Adrenal gland (tissue), 12 donors: Measurements from ENCODE around the gene USP38. TPM values are rescaled to one million over a fixed set of nuclear protein-coding genes. Genes with fewer than 3 reads are reported as not detected.
"Not testable (repeated sequence)": the region's sequence is repeated elsewhere in the genome, so short reads cannot be mapped to it uniquely, and the experiment has no call there.

ENCODE experiments used
- DNase-seq, 7 donors: peaks; one replicate each; pipeline ENCODE4 v3.0.0-alpha.2; 2019 to 2020
- H3K27ac ChIP-seq, 5 donors: fragments of 200-600 bp; sonication (generic) in 4 of 5; 1 replicate in 3 of 5; 2 replicates in 2 of 5; pipeline versions ENCODE4 v1.5.1 to v1.8.0; 2016 to 2020; ENCODE audit warnings: mild to moderate bottlenecking in 1 of 5
- H3K27me3 ChIP-seq: fragments of 200-600 bp; 2 replicates; pipeline ENCODE4 v1.8.0; 2021
- H3K36me3 ChIP-seq, 2 donors: fragments of 200-600 bp; replicated peaks in 1 of 2; 1 replicate in 1 of 2; 2 replicates in 1 of 2; pipeline versions ENCODE4 v1.5.1 to v1.8.0; 2018 to 2022
- H3K4me1 ChIP-seq, 2 donors: fragments of 200-600 bp; replicated peaks in 1 of 2; 1 replicate in 1 of 2; 2 replicates in 1 of 2; pipeline versions ENCODE4 v1.5.1 to v1.8.0; 2018 to 2021
- H3K4me3 ChIP-seq, 4 donors: fragments of 200-600 bp; sonication (generic) in 3 of 4; one replicate each; pipeline ENCODE4 v1.5.1; 2016 to 2018
- H3K9me3 ChIP-seq, 3 donors: fragments of 200-600 bp; sonication (generic) in 1 of 3; replicated peaks in 1 of 3; 1 replicate in 2 of 3; 2 replicates in 1 of 3; pipeline versions ENCODE4 v1.5.1 to v1.8.0; 2016 to 2021
- CTCF ChIP-seq, 6 experiments: fragments of 450-650 bp in 4 of 6; fragments of 200-600 bp in 2 of 6; sonication (generic) in 1 of 6; IDR thresholded peaks; 1 replicate in 5 of 6; 2 replicates in 1 of 6; pipeline versions ENCODE4 v1.5.1 to v1.8.0; 2016 to 2021; ENCODE audit warnings: antibody characterized with exemption in 6 of 6, mild to moderate bottlenecking in 2 of 6, moderate library complexity in 1 of 6
- POLR2A ChIP-seq, 2 donors: fragments of 450-650 bp; IDR thresholded peaks; one replicate each; pipeline ENCODE4 v1.6.1; 2017; ENCODE audit warnings: antibody characterized with exemption in 2 of 2, mild to moderate bottlenecking in 2 of 2, moderate library complexity in 1 of 2
- WGBS, 4 donors: extraction: QIAGEN DNeasy Blood & Tissue Kit in 2 of 4; methylation state at CpG; one replicate each; pipeline versions ENCODE4 v1.1.5 to v1.1.7; 2013 to 2017; 5-methylcytosine and 5-hydroxymethylcytosine counted together
- intact Hi-C, 2 donors: fragments of 100-400 bp; cut with DNase I; formaldehyde crosslinking; loops; one replicate each; pipeline versions ENCODE4 v1.14.1 to v1.15.0; 2022 to 2023
- polyA plus RNA-seq, 3 donors: library from polyadenylated mRNA; stranded (reverse); fragments of 200-250 nt in 2 of 3; fragments of 350-450 nt in 1 of 3; fragmentation: Illumina TruSeq in 1 of 3; extraction: RNeasy Lipid Tissue Mini Kit (QIAGEN cat#74804) in 1 of 3; gene quantifications; one replicate each; pipeline ENCODE4 v1.2.3, GENCODE V29; 2013 to 2014
- total RNA-seq, 9 donors: library from RNA; depleted of rRNA in 4 of 9; stranded (reverse); fragments of >200 nt in 4 of 9; fragments of 120-200 nt in 1 of 9; fragmentation: NEBNext Ultra II Directional in 1 of 9; extraction: Animal tissue kit (Norgen Biotek cat#: 25700) in 1 of 9; gene quantifications; one replicate each; pipeline versions ENCODE4 v1.1.0 to v1.2.4, GENCODE V29; 2013 to 2023
- donor health status: healthy with polysubstance abuse.
- donor health status: Bipolar disorder and iron deficiency.
- donor health status: DM: yes; HTN: yes; CAD: no.
- donor health status: DM: no; HTN: no; CAD: no.
- donor health status: DM: no; HTN: no; CAD: no.
- donor health status: DM: yes; HTN: yes; CAD: no.

Gene USP38
- total and polyA plus RNA-seq, 12 donors: 3.2 to 37.4 (median 20.2) TPM

GRCh38 chr4:143256456-143256855 lies 71.7 kb downstream of the USP38 start:
- intact Hi-C loops: no loop called here
- no peak overlapping the region for H3K4me3 ChIP-seq
- no peak for DNase-seq
- no peaks in the 10 kb centered on the region for H3K27me3 ChIP-seq
- H3K9me3 ChIP-seq: no peaks in the 10 kb centered on the region
- no peaks in the 10 kb centered on the region for H3K36me3 ChIP-seq
- H3K4me1 ChIP-seq: no peaks in the 10 kb centered on the region
- H3K27ac ChIP-seq: no peak overlapping the region
- 51 to 68% (median 55%) methylated on average over 2 of the region's 2 CpGs for WGBS, 4 donors
- TF ChIP-seq CTCF (IDR thresholded peaks at IDR 0.05) (no peak), POLR2A (IDR thresholded peaks at IDR 0.05) (no peak)

GRCh38 chr4:143257356-143257755 lies 72.6 kb downstream of the USP38 start:
- no peak for DNase-seq
- intact Hi-C loops: no loop called here
- TF ChIP-seq CTCF (IDR thresholded peaks at IDR 0.05) (no peak), POLR2A (IDR thresholded peaks at IDR 0.05) (no peak)

GRCh38 chr4:143260750-143261149 lies 76.0 kb downstream of the USP38 start:
- WGBS, 4 donors: 69 to 86% (median 82%) methylated on average over 3 of the region's 3 CpGs
- H3K27ac ChIP-seq: no peak overlapping the region
- H3K36me3 ChIP-seq: no peaks in the 10 kb centered on the region
- H3K9me3 ChIP-seq: no peaks in the 10 kb centered on the region
- no peak overlapping the region for H3K4me3 ChIP-seq
- TF ChIP-seq CTCF (IDR thresholded peaks at IDR 0.05) (no peak), POLR2A (IDR thresholded peaks at IDR 0.05) (no peak)
- no peak for DNase-seq
- no peaks in the 10 kb centered on the region for H3K27me3 ChIP-seq
- intact Hi-C loops: no loop called here
- no peaks in the 10 kb centered on the region for H3K4me1 ChIP-seq

More at GRCh38 chr4:143257356-143257755, 72.6 kb downstream of the USP38 start:
- Histone ChIP-seq H3K4me3 (no peak overlapping the region), H3K27ac (no peak overlapping the region), H3K27me3 (no peaks in the 10 kb centered on the region), H3K4me1 (no peaks in the 10 kb centered on the region), H3K36me3 (no peaks in the 10 kb centered on the region), H3K9me3 (no peaks in the 10 kb centered on the region)

GRCh38 chr4:143262838-143263237 lies 78.1 kb downstream of the USP38 start:
- TF ChIP-seq CTCF (IDR thresholded peaks at IDR 0.05) (no peak), POLR2A (IDR thresholded peaks at IDR 0.05) (no peak)
- Histone ChIP-seq H3K27me3 (no peaks in the 10 kb centered on the region), H3K4me3 (no peak overlapping the region), H3K36me3 (no peaks in the 10 kb centered on the region), H3K27ac (no peak overlapping the region), H3K9me3 (peaks cover 0 to 4% (median 0%) of the 10 kb centered on the region in 3 donors), H3K4me1 (no peaks in the 10 kb centered on the region)
- 24 to 58% (median 52%) methylated on average over 1 of the region's 1 CpG for WGBS, 4 donors
- no peak for DNase-seq
- intact Hi-C loops: no loop called here

GRCh38 chr4:143267690-143268089 lies 83.0 kb downstream of the USP38 start:
- DNase-seq, H3K27ac ChIP-seq, H3K4me1 ChIP-seq, H3K9me3 ChIP-seq, intact Hi-C loops, H3K36me3 ChIP-seq, H3K4me3 ChIP-seq, H3K27me3 ChIP-seq: not testable (repeated sequence)
- 80 to 100% (median 94%) methylated on average over 1 to 2 of the region's 2 CpGs for WGBS, 4 donors
